Hematopoietic multipotent progenitor cell treated with erythropoietin and hydrocortisone succinate and interleukin-3 and kit ligand, for 15 days (in vitro differentiated cells): ENCODE results near the gene MED25.

Source experiments
- DNase-seq: peaks from one replicate; pipeline ENCODE4 v3.0.0-alpha.2; 2015; ENCODE audit warnings: low spot score

MED25 gene

GRCh38 chr19:49817964-49818648 is at the start of gene MED25:
Gene MED25, plus strand, starts transcription at chr19:49818289. Its CDS starts 53 bp downstream, at chr19:49818342.
- peak; percentile 90 for DNase-seq

DNA sequence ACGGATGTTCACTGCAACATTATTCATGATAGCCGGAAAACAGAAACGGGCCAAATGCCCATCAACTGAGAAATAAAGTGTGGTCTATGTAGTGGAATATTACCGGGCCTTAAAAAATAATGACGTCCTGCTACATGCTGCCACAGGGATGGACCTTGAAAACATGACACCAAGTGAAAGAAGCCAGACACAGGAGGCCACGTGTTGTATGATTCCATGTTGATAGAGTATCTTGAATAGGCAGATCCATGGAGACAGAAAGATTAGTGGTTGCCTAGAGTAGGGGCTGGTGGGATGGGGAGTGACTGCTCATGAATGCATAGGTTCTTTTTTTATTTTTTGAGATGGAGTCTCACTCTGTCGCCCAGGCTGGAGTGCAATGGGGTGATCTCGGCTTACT is 47.6 kb upstream of the MED25 start:
- peak; percentile 15 for DNase-seq

DNA sequence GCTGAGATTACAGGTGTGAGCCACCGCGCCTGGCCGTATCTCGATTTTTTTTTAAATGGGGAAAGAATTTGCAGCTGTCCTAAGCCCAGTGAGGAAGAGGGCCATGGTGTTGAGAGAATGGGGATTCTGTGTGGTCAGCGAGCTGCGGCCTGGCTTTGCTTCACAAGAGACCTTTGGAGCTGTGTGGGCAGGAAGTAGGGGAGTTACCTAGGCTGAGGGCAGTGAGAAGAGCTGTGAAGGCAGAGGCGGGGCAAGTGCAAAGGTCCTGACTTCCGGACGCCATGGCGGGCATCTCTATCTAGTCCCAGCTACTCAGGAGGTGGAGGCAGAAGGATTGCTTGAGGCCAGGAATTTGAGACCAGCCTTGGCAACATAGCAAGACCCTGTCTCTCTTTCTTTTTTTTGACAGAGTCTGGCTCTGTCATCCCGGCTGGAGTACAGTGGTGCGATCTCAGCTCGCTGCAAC is 46.4 kb upstream of the MED25 start:
- DNase-seq = no peak

DNA sequence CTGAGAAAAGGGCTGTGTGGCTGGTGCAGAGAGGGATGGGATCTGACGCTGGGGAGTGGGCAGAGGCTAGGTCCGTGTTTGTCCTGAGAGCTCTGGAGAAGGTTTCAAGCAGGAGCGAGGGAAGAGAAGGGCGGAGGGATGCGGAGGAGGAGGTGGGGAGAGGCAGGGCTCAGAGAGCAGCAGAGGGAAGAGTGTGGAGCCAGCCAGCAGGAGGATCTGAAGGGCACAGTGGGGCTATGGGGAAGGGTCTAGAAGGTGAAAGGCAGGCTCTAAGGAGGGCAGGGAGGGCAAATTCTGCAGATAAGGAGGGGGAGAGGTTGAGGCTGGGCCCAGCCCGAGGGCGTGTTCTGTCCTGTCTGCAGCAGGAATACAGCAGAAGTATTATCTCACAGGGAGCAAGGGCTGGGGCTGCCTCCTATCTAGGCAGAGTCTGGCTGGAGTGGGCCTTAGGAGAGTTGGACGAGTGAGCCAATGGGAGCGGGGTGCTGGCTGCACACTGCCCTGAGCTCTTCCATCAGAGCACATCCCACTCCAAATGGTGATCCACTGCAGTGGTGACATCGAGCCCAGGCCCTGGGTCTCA is 45.1 kb upstream of the MED25 start:
- peak; percentile 73 for DNase-seq

DNA sequence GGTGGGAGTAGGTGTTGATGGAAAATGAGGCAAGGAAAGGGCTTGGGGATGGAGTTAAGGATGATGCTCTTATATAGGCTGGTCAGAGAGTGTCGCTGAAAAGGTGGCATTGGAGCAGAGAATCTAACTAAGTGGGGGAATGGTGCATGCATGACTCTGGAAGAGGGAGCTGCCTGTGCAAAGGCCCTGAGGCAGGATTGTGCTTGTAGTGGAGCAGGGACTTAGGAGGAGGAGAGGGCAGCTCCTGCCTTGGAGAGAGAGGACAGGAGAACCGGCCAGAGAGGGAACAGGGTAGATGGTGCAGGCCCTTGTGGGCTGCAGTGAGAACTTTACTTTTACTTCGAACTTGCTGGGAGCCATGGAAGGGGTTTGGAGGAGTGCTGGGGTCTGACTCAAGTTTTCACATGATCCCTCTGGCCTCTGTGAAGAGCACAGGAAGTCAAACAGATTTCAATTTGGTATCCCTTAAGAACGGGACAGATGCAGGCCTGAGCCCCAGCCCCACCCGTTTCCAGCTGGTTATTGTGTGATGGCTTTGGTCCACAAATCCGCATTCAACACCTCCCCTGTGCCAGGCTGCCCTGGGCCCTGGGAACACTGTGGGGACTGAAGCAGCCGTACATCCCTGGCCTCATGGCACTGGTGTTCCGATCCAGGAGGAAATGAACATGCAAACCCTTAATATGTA is 44.3 kb upstream of the MED25 start:
- DNase-seq = peak; percentile 37

DNA sequence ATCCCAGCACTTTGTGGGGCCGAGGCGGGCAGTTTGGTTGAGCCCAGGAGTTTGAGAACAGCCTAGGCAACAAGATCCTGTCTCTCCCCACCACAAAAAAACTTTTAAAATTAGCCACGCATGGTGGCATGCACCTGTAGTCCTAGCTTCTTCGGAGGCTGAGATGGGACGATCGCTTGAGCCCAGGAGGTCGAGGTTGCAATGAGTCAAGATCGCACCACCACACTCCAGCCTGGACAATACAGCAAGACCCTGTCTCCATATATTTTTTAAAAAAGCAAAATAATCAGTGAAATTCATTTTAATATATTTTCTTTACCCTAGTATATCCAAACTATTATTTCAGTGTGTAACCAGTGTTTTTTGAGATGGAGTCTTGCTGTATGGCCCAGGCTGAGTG is 43.1 kb upstream of the MED25 start:
- no peak for DNase-seq

DNA sequence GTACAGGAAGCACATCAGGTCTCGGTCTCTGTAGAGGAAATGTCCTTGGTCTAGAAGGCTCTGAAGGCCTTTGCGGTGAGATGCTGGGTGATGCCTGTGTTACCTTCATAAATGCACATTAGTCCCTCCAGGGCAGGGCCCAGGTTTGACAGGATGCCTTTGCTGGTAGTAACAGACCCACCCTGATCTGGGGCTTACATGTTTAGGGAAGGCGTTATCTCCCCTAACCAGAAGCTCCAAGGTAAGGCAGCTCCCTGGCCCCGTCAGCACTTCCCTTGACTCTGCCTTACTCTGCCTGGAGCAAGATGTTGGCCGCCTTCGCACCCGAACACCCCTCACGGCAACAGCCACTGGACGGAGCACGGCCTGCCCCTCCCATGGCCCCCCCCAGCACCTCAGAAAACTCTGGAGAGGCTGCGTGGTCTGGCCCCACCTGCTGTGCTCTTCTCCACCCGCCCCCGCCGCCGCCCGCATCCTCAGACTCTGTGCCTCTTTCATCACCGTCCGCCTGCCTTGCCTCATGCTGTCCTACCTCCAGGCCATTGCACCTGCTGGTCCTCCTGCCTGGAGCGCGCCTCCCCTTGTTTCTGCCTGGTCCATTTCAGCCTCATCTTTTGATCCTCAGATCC is 42.2 kb upstream of the MED25 start:
- DNase-seq = peak; percentile 91

GRCh38 chr19:49776371-49776764 is 41.7 kb upstream of the MED25 start:
- DNase-seq = peak; percentile 23

DNA sequence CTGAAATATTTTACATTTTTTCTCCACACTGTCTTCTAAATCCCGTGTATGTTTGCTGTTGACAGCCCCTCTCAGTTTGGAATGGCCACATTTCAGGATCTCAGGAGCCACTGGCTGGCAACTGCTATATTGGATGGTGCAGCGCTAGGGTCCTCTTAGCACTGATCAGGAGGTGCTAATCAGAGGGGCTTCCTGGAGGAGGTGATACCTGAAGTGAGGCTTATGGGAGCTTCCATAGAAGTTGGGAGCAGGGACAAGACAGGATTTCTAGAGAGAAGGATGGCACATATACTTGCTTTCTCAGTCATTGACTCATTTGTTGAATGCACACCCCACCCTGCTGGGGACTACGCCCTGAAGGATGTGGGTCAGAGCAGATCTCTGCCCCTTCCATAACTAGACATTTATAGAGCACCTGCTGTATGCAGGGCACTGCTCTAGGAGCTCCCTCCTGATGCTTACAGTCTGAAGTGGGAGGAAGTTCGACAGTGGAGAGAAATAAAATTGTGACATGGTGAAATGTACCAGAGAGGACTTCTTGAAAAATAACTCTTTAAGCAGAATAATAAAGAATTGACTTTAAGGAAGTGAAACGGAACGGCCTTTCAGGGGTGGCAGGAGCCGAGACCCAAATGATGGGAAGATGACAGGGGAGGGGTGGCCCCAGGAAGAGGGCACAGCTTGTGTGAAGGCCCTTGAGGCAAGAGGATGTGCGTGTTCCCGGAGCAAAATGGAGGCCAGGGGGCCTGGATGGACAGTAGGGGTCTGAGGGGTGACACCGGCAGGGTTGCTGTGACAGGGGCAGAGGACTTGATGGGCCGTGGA is 38.1 kb upstream of the MED25 start:
- DNase-seq = peak; percentile 18

DNA sequence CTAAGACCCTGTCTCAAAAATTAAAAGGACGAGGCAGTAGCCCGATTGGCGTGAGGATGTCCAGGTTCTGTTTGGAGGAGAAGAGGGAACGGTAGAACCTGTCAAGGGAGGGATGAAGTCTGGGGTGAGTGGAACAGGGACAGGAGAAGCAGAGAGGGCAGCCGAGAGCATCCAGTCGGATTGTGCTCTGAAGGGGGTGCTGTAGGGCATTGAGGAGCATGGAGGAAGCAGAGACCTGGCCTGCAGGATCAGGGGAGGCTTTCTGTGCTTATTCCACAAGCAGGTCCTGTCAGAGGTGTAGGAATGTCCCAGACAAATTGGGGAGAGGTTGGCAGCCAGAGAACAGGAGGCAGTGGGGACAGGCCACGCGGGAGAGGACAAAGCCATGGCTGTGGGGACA is 37.2 kb upstream of the MED25 start:
- no peak for DNase-seq

- DNase-seq = no peak
These were observed 36.7 kb upstream of the MED25 start for GRCh38 chr19:49781394-49781793.

- DNase-seq = no peak
These were observed 35.6 kb upstream of the MED25 start for GRCh38 chr19:49782515-49782914.

- no peak for DNase-seq
These were observed 31.7 kb upstream of the MED25 start for GRCh38 chr19:49786376-49786820.

DNA sequence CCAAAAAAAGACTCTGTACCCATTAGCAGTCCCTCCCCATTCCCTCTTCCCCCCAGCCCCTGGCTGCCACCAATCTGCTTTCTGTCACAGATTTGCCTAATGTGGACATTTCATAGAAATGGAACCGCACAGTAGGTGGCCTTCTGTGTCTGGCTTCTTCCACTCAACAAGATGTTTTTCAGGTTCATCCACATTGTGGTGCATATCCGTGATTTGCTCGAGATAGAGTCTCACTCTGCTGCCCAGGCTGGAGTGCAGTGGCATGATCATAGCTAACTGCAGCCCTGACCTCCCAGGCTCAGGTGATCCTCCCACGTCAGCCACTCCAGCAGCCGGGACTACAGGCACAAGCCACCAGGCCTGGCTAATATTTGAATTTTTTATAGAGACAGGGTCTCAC is 30.3 kb upstream of the MED25 start:
- no peak for DNase-seq

DNA sequence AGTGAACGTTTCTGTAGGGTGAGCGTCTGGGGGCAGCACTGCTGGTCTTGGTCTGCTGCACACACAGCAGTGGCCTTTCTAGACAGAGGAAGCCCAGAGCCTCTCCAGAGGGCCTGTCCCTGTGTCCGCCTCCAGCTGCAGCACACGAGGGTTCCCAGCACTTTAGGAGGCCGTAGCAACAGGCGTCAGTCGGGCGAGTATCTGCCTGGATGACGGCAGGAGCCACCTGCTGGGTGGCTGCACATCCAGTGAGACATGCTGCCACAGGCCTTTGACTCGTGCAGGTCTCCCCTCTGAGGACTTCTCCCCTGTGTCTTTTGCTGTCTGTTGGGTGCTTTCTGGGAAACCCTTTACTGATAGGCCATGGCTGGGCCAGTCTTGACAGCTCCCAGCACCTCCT is 29.2 kb upstream of the MED25 start:
- no peak for DNase-seq

- DNase-seq = no peak
These were observed 27.2 kb upstream of the MED25 start for GRCh38 chr19:49790866-49791265.

DNA sequence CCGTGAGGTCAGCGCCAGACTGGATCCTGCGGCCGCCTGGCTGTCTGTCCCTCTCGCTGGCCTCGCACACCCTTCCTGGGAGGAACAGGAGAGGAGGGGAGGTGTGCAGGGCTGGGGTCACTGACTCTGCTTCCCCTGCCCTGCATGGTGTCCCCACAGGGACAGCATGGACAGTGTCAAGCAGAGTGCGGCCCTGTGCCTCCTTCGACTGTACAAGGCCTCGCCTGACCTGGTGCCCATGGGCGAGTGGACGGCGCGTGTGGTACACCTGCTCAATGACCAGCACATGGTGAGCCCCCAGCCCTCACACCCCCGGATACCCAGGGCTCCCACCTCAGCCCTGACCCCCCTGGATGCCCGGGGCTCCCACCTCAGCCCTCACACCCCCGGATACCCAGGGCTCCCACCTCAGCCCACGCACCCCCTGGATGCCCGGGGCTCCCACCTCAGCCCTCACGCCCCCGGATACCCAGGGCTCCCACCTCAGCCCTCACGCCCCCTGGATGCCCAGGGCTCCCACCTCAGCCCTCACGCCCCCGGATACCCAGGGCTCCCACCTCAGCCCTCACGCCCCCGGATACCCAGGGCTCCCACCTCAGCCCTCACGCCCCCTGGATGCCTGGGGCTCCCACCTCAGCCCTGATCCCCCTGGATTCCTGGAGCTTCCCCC is 26.2 kb upstream of the MED25 start:
- DNase-seq = no peak

- no peak for DNase-seq
These were observed 25.1 kb upstream of the MED25 start for GRCh38 chr19:49792829-49793560.

DNA sequence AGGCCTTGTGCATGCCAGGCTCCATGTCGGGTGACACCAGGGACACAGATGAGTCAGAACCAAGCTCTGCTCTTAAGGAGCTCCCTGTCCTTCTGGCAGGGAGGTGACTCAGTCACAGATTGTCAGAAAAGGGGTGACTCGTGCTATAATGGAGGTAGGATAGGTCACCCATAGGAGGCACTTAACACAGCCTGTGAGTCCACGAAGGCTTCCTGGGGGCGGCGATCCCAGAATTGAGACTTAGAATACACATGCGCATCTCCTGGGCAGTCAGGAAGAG is 24.6 kb upstream of the MED25 start:
- no peak for DNase-seq

DNA sequence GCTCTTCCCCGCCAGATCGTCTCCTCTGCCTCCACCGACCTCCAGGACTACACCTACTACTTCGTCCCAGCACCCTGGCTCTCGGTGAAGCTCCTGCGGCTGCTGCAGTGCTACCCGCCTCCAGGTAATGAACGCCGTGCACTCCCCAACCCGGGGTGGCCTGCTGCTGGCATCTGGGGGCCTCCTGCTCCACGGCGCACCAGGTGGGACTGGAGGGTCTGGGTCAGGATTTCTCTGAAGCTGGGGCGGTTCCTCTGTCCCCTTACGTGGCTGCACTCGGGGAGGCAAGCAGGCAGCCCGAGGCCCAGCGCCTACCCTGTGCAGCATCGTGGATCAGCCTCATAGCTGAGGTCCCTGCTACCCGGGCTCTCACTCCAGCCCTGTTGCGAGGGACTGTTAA is 22.5 kb upstream of the MED25 start:
- DNase-seq = no peak

GRCh38 chr19:49798574-49798973 is 19.5 kb upstream of the MED25 start:
- DNase-seq = no peak
